ENCODE measurements around the gene LIN54.
"Not testable (repeated sequence)": the region's sequence is repeated elsewhere in the genome, so short reads cannot be mapped to it uniquely, and the experiment has no call there.

LIN54 gene

GRCh38 chr4:83012200-83012686, 1.6 kb upstream of the LIN54 start:
- no peak for DNase-seq (ENCODE audit: low read depth)

DNA sequence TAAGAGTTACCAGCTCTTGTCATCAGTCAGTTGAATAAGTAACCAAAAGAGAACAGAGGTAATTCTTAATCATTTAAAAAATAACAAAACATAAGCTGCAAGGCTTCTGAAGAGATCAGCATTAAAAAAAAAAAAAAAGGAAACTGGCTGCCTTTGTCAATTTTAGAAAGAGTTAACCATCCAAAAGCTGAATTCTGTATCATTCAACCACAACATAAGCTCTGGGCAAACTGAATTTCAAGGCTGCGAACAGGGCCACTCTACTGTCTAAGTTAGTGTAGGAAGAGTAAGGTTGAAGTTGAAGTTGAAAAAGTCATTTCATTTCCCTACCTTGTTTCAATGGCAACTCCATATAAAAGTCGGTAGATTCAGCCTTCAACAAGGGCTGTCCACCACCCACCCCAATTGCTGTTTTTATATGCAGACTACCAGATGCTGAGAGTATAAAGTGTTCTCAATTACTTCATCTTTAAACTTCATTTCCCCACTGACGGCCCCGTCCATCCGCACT, 1.1 kb upstream of the LIN54 start:
- DNase-seq (ENCODE audit: low read depth), result no peak

DNA sequence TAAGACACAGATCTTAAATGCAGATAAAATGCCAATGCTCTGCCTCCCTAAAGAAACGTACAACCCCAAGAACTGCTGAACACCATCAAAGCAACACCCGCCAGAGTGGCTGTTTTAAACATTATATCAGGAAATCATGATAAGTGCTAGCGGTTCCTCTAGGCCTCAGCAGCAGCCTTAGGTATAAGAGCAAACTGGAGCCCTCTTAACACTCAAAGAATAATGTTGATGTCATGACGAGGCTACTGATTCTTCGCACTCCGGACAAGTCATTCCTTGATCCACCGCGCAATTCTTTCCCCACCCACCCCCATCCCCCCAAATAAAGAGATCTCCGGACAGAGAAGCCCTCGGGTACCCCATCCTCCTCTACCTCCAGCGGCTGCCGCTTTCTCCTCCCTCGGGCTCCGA, 507 bp downstream of the LIN54 start:
- DNase-seq (ENCODE audit: low read depth), result no peak

DNA sequence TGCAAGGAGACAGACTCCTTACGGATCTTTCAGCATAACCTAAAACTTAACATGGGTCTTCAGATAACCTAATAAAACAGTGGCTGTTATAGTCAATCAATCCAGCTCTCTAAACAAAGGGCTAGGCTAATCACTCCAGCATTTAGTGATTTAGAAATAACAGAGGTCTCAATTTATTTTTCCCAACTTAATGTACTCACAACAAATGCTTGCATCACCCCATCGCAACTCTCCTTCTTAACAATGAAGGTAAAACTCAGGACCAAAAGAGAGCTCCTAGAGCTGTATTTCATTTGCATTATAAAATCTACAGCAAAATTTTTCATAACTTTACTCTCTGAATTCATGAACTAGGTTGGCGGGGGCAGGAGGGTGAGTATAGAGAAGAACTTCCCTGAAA, 1.1 kb downstream of the LIN54 start:
- no peak for DNase-seq (ENCODE audit: low read depth)

- DNase-seq (ENCODE audit: low read depth), result not testable (repeated sequence)
These were observed 7.4 kb downstream of the LIN54 start for GRCh38 chr4:83003044-83003791.

- DNase-seq (ENCODE audit: low read depth), result no peak
These were observed 8.3 kb downstream of the LIN54 start for GRCh38 chr4:83002329-83002728.

DNA sequence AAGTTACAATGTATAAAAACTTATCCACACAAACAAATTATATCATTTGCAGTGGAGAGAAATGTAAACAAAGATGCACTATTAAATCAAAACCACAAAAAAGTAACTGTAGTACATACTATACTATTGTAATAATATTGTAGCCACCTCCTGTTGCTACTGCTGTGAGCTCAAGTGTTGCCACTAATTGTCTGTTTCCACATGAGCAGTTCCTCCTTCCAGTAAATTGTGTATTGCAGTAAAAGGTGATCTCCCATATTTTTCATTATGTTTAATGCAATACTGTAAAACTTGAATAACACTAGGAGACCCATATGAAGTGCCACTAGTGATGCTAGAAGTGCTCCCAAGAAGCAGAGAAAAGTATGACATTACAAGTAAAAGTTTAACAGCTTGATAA, 11.7 kb downstream of the LIN54 start:
- no peak for DNase-seq (ENCODE audit: low read depth)

GRCh38 chr4:82994834-82995233, 15.8 kb downstream of the LIN54 start:
- DNase-seq (ENCODE audit: low read depth), result no peak

GRCh38 chr4:82989575-82990429, 20.8 kb downstream of the LIN54 start:
- no peak for DNase-seq (ENCODE audit: low read depth)

DNA sequence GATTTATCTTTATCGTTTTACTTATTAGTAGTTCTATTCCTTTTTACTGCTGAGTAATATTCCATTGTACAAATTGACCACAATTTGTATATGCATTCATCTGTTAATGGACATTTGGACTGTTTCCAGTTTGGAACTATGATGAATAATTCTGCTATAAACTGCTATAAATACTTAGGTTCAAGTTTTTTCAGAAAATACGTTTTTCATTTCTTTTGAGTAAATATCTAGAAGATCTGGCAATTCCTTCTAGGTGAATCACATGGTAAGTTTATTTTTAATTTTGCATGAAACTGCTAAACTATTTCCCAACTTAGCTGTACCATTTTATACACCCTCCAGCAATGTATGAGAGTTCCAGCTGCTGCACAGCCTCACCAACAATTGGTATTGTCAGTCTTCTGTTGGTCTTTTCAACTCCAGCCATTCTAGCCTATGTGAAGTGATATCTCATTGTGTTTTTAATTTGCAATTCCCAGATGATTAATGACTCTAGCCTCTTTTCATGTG, 22.2 kb downstream of the LIN54 start:
- DNase-seq (ENCODE audit: low read depth), result no peak

GRCh38 chr4:82987519-82987918, 23.1 kb downstream of the LIN54 start:
- DNase-seq (ENCODE audit: low read depth), result not testable (repeated sequence)

GRCh38 chr4:82984459-82984858, 26.2 kb downstream of the LIN54 start:
- DNase-seq (ENCODE audit: low read depth), result no peak

DNA sequence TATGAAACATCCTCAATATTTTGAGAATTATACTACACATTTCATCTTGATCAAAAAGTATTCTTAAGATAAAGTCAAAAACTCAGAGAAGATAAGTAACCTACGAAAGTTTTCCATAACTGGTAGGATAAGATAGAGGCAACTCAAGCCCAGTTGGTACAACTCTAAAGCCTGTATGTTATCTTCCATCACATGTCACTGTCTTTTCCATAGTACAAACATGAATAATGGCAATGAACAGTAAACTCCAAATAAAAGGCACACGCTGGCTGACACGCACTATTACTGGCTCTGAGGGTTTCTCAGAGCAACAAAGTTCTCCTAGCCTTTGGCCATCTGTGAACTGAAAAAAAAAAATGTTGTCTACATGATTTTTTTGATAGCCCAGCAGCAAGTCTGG, 27.2 kb downstream of the LIN54 start:
- no peak for DNase-seq (ENCODE audit: low read depth)

GRCh38 chr4:82981138-82981537, 29.5 kb downstream of the LIN54 start:
- DNase-seq (ENCODE audit: low read depth), result no peak

DNA sequence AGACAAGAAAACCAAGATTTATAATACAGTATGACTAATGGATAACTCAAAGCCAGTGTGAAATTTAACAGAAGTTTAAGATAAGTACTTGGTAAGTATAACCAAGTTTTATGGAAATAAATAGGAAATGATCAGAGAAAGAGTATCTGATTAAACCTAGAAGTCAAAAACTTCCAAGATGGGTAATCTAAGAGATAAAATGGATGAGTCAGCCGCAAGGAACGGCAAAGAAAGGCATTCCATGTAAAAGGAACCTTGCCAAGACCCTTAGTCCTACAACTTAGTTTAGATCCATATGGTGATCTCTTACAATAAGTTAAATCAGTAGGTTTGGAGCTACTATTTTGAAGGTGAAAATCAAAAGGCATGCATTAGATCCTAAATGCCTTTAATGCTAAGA, 34.8 kb downstream of the LIN54 start:
- no peak for DNase-seq (ENCODE audit: low read depth)

- no peak for DNase-seq (ENCODE audit: low read depth)
These were observed 41.2 kb downstream of the LIN54 start for GRCh38 chr4:82969414-82969813.

DNA sequence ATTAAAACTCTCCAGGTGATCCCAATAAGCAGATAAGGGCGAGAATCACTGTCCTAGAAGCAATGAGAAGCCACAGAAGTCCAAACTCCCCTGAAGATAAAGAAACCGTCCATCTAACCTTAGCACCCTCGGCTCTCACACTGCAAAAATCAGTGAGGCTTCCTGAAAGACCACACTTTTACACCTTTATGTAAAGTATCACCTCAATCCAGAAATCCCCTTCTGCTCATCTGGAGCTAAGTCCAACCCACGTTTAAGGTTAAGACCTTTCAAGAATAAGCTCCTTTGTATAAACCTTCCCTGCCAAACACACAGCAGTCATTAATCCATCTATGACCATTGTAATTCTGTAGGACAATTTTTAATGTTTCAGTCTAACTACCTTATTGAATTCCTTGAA, 41.7 kb downstream of the LIN54 start:
- no peak for DNase-seq (ENCODE audit: low read depth)

GRCh38 chr4:82965763-82966162, 44.9 kb downstream of the LIN54 start:
- no peak for DNase-seq (ENCODE audit: low read depth)

DNA sequence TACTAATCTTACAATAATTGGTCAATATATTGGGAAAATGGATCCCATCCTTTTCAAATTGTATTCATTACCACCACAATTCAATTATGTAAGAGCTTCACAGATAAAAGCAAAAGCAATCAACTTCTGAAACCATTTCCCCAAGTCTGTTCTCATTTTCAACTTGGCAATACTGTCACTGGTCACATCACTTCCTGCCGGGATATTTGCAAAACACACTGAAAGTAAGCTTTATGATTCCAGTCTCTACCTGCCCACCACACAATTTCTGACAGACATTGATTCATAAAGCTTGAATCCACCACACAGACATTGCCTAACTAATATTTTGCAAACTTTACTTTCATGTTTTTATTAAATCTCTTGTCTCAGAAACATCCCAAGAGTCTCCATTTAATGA, 53.6 kb downstream of the LIN54 start:
- DNase-seq (ENCODE audit: low read depth), result no peak

DNA sequence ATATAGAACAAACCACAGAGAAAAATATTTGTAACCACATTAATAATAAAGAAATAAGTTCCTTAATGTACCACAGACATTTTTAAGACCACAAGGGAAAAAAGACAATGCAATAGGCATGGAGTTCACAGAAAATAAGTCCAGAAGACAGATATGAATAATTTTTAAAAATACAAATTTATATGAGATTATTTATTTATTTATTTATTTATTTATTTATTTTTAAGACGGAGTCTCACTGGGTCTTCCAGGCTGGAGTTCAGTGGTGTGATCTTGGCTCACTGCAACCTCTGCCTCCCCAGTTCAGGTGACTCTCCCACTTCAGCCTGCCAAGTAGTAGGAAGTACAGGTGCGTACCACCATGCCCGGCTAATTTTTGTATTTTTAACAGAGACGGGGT, 56.4 kb downstream of the LIN54 start:
- DNase-seq (ENCODE audit: low read depth), result no peak

DNA sequence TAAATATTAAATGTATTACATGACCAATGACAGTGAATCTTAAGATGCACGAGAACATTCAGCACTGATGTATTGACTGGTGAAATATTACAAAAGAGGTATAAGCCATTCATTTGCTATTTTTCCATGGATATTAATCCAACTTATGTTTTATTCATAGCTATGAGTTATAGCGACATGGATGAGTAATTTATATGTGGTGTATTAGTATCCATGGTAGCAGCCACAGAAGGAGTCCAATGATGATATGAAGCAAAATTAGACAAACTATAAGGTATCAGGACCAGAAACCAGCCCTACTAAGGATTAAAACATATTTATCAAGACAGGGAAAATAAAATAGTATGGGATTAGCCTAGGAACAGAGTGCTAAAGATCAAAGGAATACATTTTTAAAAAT, 59.4 kb downstream of the LIN54 start:
- DNase-seq (ENCODE audit: low read depth), result no peak

- DNase-seq (ENCODE audit: low read depth), result no peak
These were observed 61.9 kb downstream of the LIN54 start for GRCh38 chr4:82948647-82949204.

GRCh38 chr4:82947498-82947897, 63.1 kb downstream of the LIN54 start:
- DNase-seq (ENCODE audit: low read depth), result no peak
